GM18502 (cell line): ENCODE data around the gene CD300C.
"Not testable (repeated sequence)": the region's sequence is repeated elsewhere in the genome, so short reads cannot be mapped to it uniquely, and the experiment has no call there.

Source experiments
- ATAC-seq: cut with Tn5 transposase; IDR thresholded peaks from one replicate; pipeline ENCODE4 v1.9.1; 2021; ENCODE audit warnings: mild to moderate bottlenecking; ENCODE audit not compliant: unreplicated experiment, poor library complexity

The CD300C gene

GRCh38 chr17:74516561-74517328 lies 29.2 kb downstream of the CD300C start:
- ATAC-seq, result no peak

GRCh38 chr17:74515941-74516340 lies 30.0 kb downstream of the CD300C start:
- ATAC-seq, result no peak

- no peak for ATAC-seq
Observed at GRCh38 chr17:74514632-74515334, 31.1 kb downstream of the CD300C start.

GRCh38 chr17:74513987-74514631 lies 31.8 kb downstream of the CD300C start:
- ATAC-seq, result no peak

GRCh38 chr17:74512624-74513091 lies 33.3 kb downstream of the CD300C start:
- ATAC-seq, result peak; percentile 63

- ATAC-seq, result no peak
Observed at GRCh38 chr17:74512036-74512435, 33.9 kb downstream of the CD300C start.

- no peak for ATAC-seq
Observed at GRCh38 chr17:74508156-74508555, 37.8 kb downstream of the CD300C start.

GRCh38 chr17:74503949-74504348 lies 42.0 kb downstream of the CD300C start:
- ATAC-seq, result not testable (repeated sequence)

GRCh38 chr17:74502861-74503260 lies 43.1 kb downstream of the CD300C start:
- ATAC-seq, result no peak

- no peak for ATAC-seq
Observed at GRCh38 chr17:74499992-74500391, 45.9 kb downstream of the CD300C start.

GRCh38 chr17:74497471-74497870 lies 48.4 kb downstream of the CD300C start:
- ATAC-seq, result no peak

- no peak for ATAC-seq
Observed at GRCh38 chr17:74493331-74493833, 52.5 kb downstream of the CD300C start.

GRCh38 chr17:74491626-74492025 lies 54.3 kb downstream of the CD300C start:
- no peak for ATAC-seq
